CD8-positive, alpha-beta memory T cell (primary cell): ENCODE data around the gene MLLT3. TPM values are rescaled to one million over a fixed set of nuclear protein-coding genes. Genes with fewer than 3 reads are reported as not detected.

Experiments used
- CTCF ChIA-PET: fragments of 350-600 bp; sonication (Branson Sonifier 250); formaldehyde crosslinking; loops from one replicate; lab custom pipeline; 2021; ENCODE audit warnings: antibody characterized with exemption; lab: Charles Lee
- POLR2A ChIA-PET: fragments of 350-600 bp; sonication (Branson Sonifier 250); formaldehyde crosslinking; loops from one replicate; lab custom pipeline; 2021; ENCODE audit warnings: antibody characterized with exemption; lab: Charles Lee
- DNase-seq, 5 donors: peaks; one replicate each; pipeline versions ENCODE4 v3.0.0 to v3.0.0-alpha.2; 2020 to 2022; ENCODE audit warnings: mixed read lengths in 1 of 5
- H3K27ac ChIP-seq: one replicate; pipeline ENCODE4 v1.7.0; 2013; ENCODE audit warnings: low read depth, mild to moderate bottlenecking, low read length, moderate library complexity
- H3K27me3 ChIP-seq: 2 replicates; pipeline ENCODE4 v1.7.0; 2013; ENCODE audit warnings: low read length, mild to moderate bottlenecking; ENCODE audit not compliant: insufficient read depth, poor library complexity, severe bottlenecking
- H3K36me3 ChIP-seq: 2 replicates; pipeline ENCODE4 v1.7.0; 2013; ENCODE audit warnings: mild to moderate bottlenecking, low read length, moderate library complexity; ENCODE audit not compliant: insufficient read depth
- H3K4me1 ChIP-seq: 2 replicates; pipeline ENCODE4 v1.7.0; 2013; ENCODE audit warnings: mild to moderate bottlenecking, low read length, moderate library complexity; ENCODE audit not compliant: insufficient read depth
- H3K4me3 ChIP-seq: 2 replicates; pipeline ENCODE4 v1.7.0; 2013; ENCODE audit warnings: mild to moderate bottlenecking, low read length
- H3K9me3 ChIP-seq: 2 replicates; pipeline ENCODE4 v1.7.0; 2013; ENCODE audit warnings: mild to moderate bottlenecking, low read length
- H3K27ac Mint-ChIP-seq, 8 donors: one replicate each; pipeline ENCODE4 v1.8.0; 2020 to 2021; ENCODE audit warnings: mixed read lengths in 8 of 8, mild to moderate bottlenecking in 6 of 8, inconsistent platforms in 3 of 8, moderate library complexity in 3 of 8
- H3K27me3 Mint-ChIP-seq, 2 donors: one replicate each; pipeline ENCODE4 v1.8.0; 2020 to 2021; ENCODE audit warnings: mixed read lengths in 2 of 2, mild to moderate bottlenecking in 1 of 2, moderate library complexity in 1 of 2
- H3K36me3 Mint-ChIP-seq, 3 donors: one replicate each; pipeline ENCODE4 v1.8.0; 2020 to 2021; ENCODE audit warnings: mixed read lengths in 3 of 3, inconsistent platforms in 1 of 3, mild to moderate bottlenecking in 1 of 3
- H3K4me1 Mint-ChIP-seq, 3 donors: one replicate each; pipeline ENCODE4 v1.8.0; 2020 to 2021; ENCODE audit warnings: mixed read lengths in 3 of 3, inconsistent platforms in 1 of 3, mild to moderate bottlenecking in 1 of 3
- H3K4me3 Mint-ChIP-seq, 7 donors: one replicate each; pipeline ENCODE4 v1.8.0; 2020 to 2021; ENCODE audit warnings: mixed read lengths in 7 of 7, mild to moderate bottlenecking in 6 of 7, moderate library complexity in 4 of 7, inconsistent platforms in 2 of 7
- H3K9me3 Mint-ChIP-seq, 5 donors: one replicate each; pipeline ENCODE4 v1.8.0; 2020 to 2022; ENCODE audit warnings: mixed read lengths in 5 of 5, mild to moderate bottlenecking in 3 of 5, moderate library complexity in 2 of 5, inconsistent platforms in 1 of 5
- polyA plus RNA-seq: library from polyadenylated mRNA; unstranded; fragments of 300-500 nt; fragmentation: Illumina TruSeq; gene quantifications from one replicate; pipeline ENCODE4 v1.2.3, GENCODE V29; 2021
- total RNA-seq, 2 experiments: library from RNA; stranded (reverse); gene quantifications; one replicate each; pipeline ENCODE4 v1.2.3, GENCODE V29; 2021

MLLT3 gene
- total and polyA plus RNA-seq, 3 experiments from 2014 or later, result 24.6 to 37.0 (median 36.8) TPM

DNA sequence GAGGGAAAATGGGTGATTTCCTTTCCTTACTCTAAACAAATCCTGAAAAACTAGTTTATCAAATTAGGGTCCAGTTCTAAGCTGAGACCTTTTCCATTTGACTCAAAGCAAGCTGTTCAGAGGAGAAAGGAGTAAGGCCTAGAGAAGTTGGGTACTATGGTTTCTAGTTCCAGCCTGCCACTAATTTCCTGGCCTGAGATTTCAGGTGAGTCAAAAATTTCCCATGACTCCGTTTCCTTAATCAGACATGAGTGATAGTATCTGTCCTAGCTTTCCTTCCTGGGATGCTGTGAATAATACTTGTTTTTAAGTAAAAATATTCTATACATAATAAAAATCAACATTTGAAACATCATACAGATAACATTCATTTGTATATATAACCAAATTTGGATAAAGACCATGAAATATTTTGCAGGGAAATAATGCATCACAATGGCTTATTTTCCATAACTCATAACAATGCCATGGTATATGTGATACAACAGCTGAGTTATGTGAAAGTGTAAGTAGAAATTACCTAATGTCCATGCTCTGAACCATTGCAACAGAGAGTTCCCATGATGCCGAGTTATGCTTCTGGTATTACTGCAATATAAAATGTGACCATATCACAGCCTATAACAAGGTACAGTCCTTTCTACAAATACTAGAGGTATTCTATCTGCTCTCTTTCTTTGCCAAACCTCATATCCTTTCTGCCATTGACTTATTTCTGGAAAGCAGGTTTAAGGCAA lies 142.7 kb downstream of the MLLT3 start:
- no peak overlapping the region for H3K27ac ChIP-seq

DNA sequence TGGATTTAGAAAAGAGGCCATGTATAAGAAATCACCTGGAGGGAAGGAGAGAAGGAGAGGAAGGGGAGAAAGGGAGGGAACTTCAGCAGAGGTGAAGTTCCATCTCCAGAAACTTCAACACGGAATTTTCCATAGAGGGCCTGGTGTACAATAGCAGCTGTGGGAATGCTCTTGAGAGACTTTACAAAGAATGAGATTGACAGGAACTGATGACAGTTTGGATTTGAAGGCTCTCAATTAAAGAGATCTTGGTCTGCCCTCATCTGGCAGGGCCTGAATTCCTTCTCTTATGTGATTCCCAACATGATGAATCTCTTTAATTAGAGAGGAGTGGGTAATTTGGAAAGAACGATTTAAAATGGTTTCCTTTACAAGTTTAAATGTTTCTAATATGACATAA lies 143.5 kb downstream of the MLLT3 start:
- no peak overlapping the region for H3K27ac ChIP-seq
- ChIA-PET CTCF (no interaction called here), POLR2A (interaction anchor here (0.5 kb wide), 1 partner anchor 144 kb away, joined by 6 read pairs; the partner anchor contains the start of gene MLLT3)
- H3K36me3 ChIP-seq, result no peaks in the 10 kb centered on the region
- H3K36me3 Mint-ChIP-seq, result no peaks in the 10 kb centered on the region
- no peak for DNase-seq
- H3K27me3 Mint-ChIP-seq, result no peaks in the 10 kb centered on the region
- H3K4me1 Mint-ChIP-seq, result peaks cover 33 to 76% (median 48%) of the 10 kb centered on the region in 3 donors
- H3K9me3 ChIP-seq, result no peaks in the 10 kb centered on the region
- peak overlapping the region in 2 of 8 donors; percentile 19 to 24 for H3K27ac Mint-ChIP-seq
- H3K27me3 ChIP-seq, result no peaks in the 10 kb centered on the region
- no peaks in the 10 kb centered on the region for H3K9me3 Mint-ChIP-seq
- H3K4me1 ChIP-seq, result peaks cover 4% of the 10 kb centered on the region
- H3K4me3 ChIP-seq, result no peak overlapping the region
- no peak overlapping the region for H3K4me3 Mint-ChIP-seq

More for the DNA sequence above, 142.7 kb downstream of the MLLT3 start:
- no peaks in the 10 kb centered on the region for H3K36me3 Mint-ChIP-seq
- no peaks in the 10 kb centered on the region for H3K27me3 Mint-ChIP-seq
- Histone ChIP-seq H3K4me1 (peaks cover under 1% of the 10 kb centered on the region), H3K36me3 (no peaks in the 10 kb centered on the region), H3K4me3 (no peak overlapping the region), H3K9me3 (no peaks in the 10 kb centered on the region), H3K27me3 (no peaks in the 10 kb centered on the region)
- no peak for DNase-seq
- no peak overlapping the region for H3K4me3 Mint-ChIP-seq
- H3K27ac Mint-ChIP-seq, result no peak overlapping the region
- H3K9me3 Mint-ChIP-seq, result no peaks in the 10 kb centered on the region
- ChIA-PET CTCF (no interaction called here), POLR2A (no interaction called here)
- H3K4me1 Mint-ChIP-seq, result peaks cover 32 to 74% (median 51%) of the 10 kb centered on the region in 3 donors

DNA sequence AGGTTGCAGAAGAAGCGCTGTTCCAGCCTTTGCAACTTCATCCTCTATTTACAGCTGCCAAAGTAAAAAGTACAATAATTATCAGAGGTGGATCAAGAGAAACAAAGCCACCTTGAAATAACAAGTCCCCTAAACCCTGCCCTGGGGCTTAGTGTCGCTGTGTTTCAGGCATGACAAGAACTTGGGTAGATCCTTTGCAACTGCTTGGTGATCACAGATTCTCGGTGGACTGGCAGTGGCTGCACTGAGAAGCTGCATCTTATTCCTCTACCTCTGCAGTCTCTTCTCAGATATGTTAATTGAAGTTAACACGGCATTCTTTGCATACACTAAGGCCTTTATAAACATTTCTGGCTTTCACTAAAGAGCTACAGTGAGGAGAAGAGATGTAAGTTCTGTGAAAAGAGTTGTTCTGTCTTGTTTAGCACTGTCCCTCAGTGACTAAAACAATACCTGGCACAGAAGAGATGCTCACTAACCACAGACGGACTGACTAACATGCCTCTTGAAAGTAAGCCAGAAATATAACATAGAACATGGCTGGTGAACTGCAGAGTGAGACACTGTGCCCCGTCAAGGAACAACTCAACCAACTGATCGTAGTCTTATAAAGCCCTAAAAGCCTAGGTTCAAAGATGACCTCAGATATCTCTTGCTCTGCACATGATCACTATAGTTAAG lies 144.2 kb downstream of the MLLT3 start:
- no peaks in the 10 kb centered on the region for H3K27me3 Mint-ChIP-seq
- H3K4me3 Mint-ChIP-seq, result no peak overlapping the region
- no peak overlapping the region for H3K4me3 ChIP-seq
- no peak for DNase-seq
- peaks cover 36 to 80% (median 53%) of the 10 kb centered on the region in 3 donors for H3K4me1 Mint-ChIP-seq
- no peaks in the 10 kb centered on the region for H3K36me3 Mint-ChIP-seq
- H3K36me3 ChIP-seq, result no peaks in the 10 kb centered on the region
- no peaks in the 10 kb centered on the region for H3K27me3 ChIP-seq
- ChIA-PET POLR2A (no interaction called here), CTCF (no interaction called here)
- no peaks in the 10 kb centered on the region for H3K9me3 ChIP-seq
- H3K4me1 ChIP-seq, result peaks cover 4% of the 10 kb centered on the region
- H3K27ac Mint-ChIP-seq, result peak overlapping the region in 1 of 8 donors; percentile 36
- no peaks in the 10 kb centered on the region for H3K9me3 Mint-ChIP-seq
- H3K27ac ChIP-seq, result no peak overlapping the region

DNA sequence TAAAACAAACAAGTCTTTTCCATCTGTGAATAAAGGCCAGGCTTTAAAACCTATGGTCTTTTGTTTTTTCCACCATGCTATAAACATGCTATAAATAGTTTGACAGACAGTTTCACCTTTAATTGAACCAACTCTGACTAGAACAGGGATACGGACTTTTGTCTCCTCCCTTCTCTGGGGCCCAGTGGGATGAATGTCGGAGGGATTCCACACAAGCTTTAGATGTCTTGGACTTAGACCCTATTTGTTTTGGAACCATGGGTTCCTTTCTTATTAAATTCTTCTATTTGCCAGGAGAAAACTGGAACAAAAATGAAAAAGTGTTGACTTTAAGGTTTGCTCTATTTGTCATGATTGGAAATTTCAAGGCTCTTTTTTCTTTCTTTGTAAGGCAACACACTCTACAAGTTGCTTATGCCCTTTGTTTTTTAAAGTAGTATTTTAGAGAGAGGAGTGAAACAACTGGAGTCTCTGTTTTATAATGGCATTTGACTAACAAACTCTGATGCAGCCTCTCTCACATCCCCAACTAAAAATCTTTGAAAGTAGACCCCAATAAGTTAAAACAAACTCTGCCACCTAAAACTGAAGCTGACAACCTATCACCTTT lies 145.3 kb downstream of the MLLT3 start:
- no peak for DNase-seq
- peaks cover 4% of the 10 kb centered on the region for H3K4me1 ChIP-seq
- ChIA-PET CTCF (no interaction called here), POLR2A (no interaction called here)
- H3K4me3 Mint-ChIP-seq, result no peak overlapping the region
- no peak overlapping the region for H3K27ac Mint-ChIP-seq
- H3K27me3 ChIP-seq, result no peaks in the 10 kb centered on the region
- H3K9me3 ChIP-seq, result no peaks in the 10 kb centered on the region
- H3K4me1 Mint-ChIP-seq, result peaks cover 33 to 81% (median 55%) of the 10 kb centered on the region in 3 donors
- H3K27me3 Mint-ChIP-seq, result no peaks in the 10 kb centered on the region
- no peaks in the 10 kb centered on the region for H3K36me3 Mint-ChIP-seq
- no peaks in the 10 kb centered on the region for H3K36me3 ChIP-seq
- no peaks in the 10 kb centered on the region for H3K9me3 Mint-ChIP-seq
- no peak overlapping the region for H3K4me3 ChIP-seq
- no peak overlapping the region for H3K27ac ChIP-seq

DNA sequence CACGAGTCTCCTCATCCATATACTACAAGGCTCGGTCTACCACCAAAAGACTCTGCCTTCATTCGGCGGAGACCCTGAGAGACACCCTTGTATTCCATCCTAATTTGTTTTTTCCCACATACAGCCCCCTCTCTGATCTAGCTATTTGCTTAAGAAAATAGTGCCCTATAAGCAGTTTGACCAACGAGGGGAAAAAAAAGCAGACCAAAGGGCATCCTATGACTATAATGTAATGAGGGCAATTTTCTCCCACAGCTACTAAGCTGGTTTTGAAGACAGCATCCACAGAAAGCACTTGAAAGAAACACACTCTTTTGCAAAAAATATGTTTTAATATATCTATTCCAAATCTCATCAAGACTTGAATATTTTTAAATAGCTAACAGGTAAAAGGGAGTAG lies 147.8 kb downstream of the MLLT3 start:
- no peaks in the 10 kb centered on the region for H3K9me3 ChIP-seq
- no peak overlapping the region for H3K27ac ChIP-seq
- no peak overlapping the region for H3K27ac Mint-ChIP-seq
- peaks cover under 1 to 4% (median under 1%) of the 10 kb centered on the region in 3 donors for H3K36me3 Mint-ChIP-seq
- peaks cover 4% of the 10 kb centered on the region for H3K4me1 ChIP-seq
- H3K27me3 ChIP-seq, result no peaks in the 10 kb centered on the region
- no peak overlapping the region for H3K4me3 Mint-ChIP-seq
- peaks cover 33 to 77% (median 64%) of the 10 kb centered on the region in 3 donors for H3K4me1 Mint-ChIP-seq
- no peak overlapping the region for H3K4me3 ChIP-seq
- no peaks in the 10 kb centered on the region for H3K27me3 Mint-ChIP-seq
- ChIA-PET POLR2A (no interaction called here), CTCF (interaction anchor here (1.3 kb wide), 1 partner anchor 12 kb away, joined by 3 read pairs; no protein-coding TSS in a partner anchor)
- H3K9me3 Mint-ChIP-seq, result peaks cover 0 to under 1% (median 0%) of the 10 kb centered on the region in 5 donors
- DNase-seq, result no peak
- no peaks in the 10 kb centered on the region for H3K36me3 ChIP-seq

DNA sequence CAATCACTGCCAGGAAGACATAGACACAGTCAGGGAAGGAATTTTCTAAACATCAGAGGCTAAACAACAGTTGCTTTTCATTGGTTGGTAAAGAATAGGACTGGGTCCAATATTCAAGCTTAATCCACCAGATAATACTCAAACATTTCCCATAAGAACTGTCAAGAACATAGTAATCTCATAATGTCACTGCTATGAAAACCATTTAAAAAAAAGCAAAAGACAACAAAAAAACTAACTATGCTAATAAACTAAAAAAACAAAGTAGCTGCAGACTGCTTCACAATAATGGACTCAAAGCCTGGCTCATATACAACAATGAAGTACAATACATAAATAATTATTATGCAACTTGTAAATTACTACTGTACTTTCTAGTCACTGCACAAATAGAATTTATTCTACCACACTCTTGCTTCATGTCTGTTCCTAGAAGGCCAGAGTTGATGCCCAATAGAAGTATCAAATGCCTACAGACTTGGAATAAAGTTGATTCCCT lies 148.7 kb downstream of the MLLT3 start:
- H3K9me3 ChIP-seq, result no peaks in the 10 kb centered on the region
- Mint-ChIP-seq H3K9me3 (peaks cover 0 to 3% (median 0%) of the 10 kb centered on the region in 5 donors), H3K27ac (no peak overlapping the region), H3K4me3 (no peak overlapping the region), H3K36me3 (peaks cover 2 to 4% (median 3%) of the 10 kb centered on the region in 3 donors), H3K4me1 (peaks cover 27 to 76% (median 56%) of the 10 kb centered on the region in 3 donors), H3K27me3 (no peaks in the 10 kb centered on the region)
- peaks cover 4% of the 10 kb centered on the region for H3K4me1 ChIP-seq
- no peak overlapping the region for H3K4me3 ChIP-seq
- H3K27ac ChIP-seq, result no peak overlapping the region
- DNase-seq, result no peak
- no peaks in the 10 kb centered on the region for H3K27me3 ChIP-seq
- no peaks in the 10 kb centered on the region for H3K36me3 ChIP-seq
- POLR2A ChIA-PET, result no interaction called here
- CTCF ChIA-PET, result no interaction called here

DNA sequence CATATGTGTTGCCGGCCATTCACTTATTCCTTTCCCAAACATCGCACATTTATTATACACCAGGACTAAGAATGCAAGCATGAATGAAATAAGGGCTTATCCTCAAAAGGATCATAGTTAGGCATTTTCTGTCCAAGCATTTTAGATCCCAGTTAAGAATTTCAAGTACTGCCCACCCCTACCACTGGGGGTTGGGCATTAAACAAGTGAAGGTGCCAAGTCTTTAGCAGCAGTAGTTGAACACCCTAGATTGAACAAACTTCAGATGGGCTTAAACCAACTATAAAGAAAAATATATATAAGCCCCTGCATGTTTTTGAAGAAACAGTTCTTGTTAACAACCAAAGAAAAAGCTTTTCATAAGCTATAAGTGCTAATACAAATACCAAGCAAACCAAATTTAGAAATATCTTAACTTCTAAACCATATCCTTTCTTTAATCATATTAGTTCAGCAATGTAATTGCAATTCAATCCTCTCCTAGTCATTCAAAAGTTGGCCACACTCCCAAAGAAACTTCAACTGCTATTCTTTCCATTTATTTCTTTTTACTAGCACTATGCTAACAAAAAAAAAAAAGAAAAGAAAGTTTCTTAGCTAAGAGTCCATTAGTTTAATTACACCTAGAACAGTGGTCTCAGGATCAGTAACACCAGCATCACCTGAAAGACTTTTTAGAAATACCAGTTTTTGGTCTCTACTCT lies 149.8 kb downstream of the MLLT3 start:
- ChIA-PET CTCF (no interaction called here), POLR2A (no interaction called here)
- Histone ChIP-seq H3K27me3 (no peaks in the 10 kb centered on the region), H3K4me1 (peaks cover 4% of the 10 kb centered on the region), H3K36me3 (no peaks in the 10 kb centered on the region), H3K27ac (no peak overlapping the region), H3K4me3 (no peak overlapping the region), H3K9me3 (no peaks in the 10 kb centered on the region)
- H3K27ac Mint-ChIP-seq, result no peak overlapping the region
- no peak for DNase-seq
- H3K9me3 Mint-ChIP-seq, result peaks cover 0 to 3% (median 0%) of the 10 kb centered on the region in 5 donors
- peaks cover 19 to 76% (median 52%) of the 10 kb centered on the region in 3 donors for H3K4me1 Mint-ChIP-seq
- H3K4me3 Mint-ChIP-seq, result no peak overlapping the region
- no peaks in the 10 kb centered on the region for H3K27me3 Mint-ChIP-seq
- peaks cover 2 to 4% (median 3%) of the 10 kb centered on the region in 3 donors for H3K36me3 Mint-ChIP-seq
